Parathyroid adenoma (tissue), 2 donors: ENCODE measurements around the gene TMEM120B.

ENCODE experiments used
- H2AFZ ChIP-seq: fragments of 300-600 bp; sonication (generic); one replicate; pipeline ENCODE4 v1.7.0; 2017; ENCODE audit warnings: antibody characterized with exemption, mild to moderate bottlenecking
- H3K27ac ChIP-seq: fragments of 300-600 bp; sonication (generic); one replicate; pipeline ENCODE4 v1.7.0; 2017
- H3K27me3 ChIP-seq: fragments of 300-600 bp; sonication (generic); one replicate; pipeline ENCODE4 v1.7.0; 2017; ENCODE audit warnings: low read length; ENCODE audit not compliant: control insufficient read depth, insufficient read depth
- H3K36me3 ChIP-seq: fragments of 300-600 bp; sonication (generic); one replicate; pipeline ENCODE4 v1.7.0; 2017; ENCODE audit warnings: low read length; ENCODE audit not compliant: control insufficient read depth, insufficient read depth
- H3K4me1 ChIP-seq: fragments of 300-600 bp; sonication (generic); one replicate; pipeline ENCODE4 v1.7.0; 2017; ENCODE audit warnings: control low read depth
- H3K4me2 ChIP-seq: fragments of 300-600 bp; sonication (generic); one replicate; pipeline ENCODE4 v1.7.0; 2017; ENCODE audit warnings: low read length
- H3K4me3 ChIP-seq: fragments of 300-600 bp; sonication (generic); one replicate; pipeline ENCODE4 v1.7.0; 2017; ENCODE audit warnings: low read depth, low read length
- H3K79me2 ChIP-seq: fragments of 300-600 bp; sonication (generic); one replicate; pipeline ENCODE4 v1.7.0; 2017; ENCODE audit warnings: control low read depth
- H3K9ac ChIP-seq: fragments of 300-600 bp; sonication (generic); one replicate; pipeline ENCODE4 v1.7.0; 2017; ENCODE audit warnings: mild to moderate bottlenecking
- H3K9me3 ChIP-seq: fragments of 300-600 bp; sonication (generic); one replicate; pipeline ENCODE4 v1.7.0; 2017; ENCODE audit warnings: low read length; ENCODE audit not compliant: control insufficient read depth
- CTCF ChIP-seq: fragments of 300-600 bp; sonication (generic); IDR thresholded peaks from one replicate; pipeline ENCODE4 v1.7.0; 2017; ENCODE audit warnings: antibody characterized with exemption, mild to moderate bottlenecking
- donor health status: primary hyperparathyroidism.

TMEM120B gene

GRCh38 chr12:121807642-121808347 lies 95.2 kb downstream of the TMEM120B start:
- TF ChIP-seq CTCF: no peak
- H3K27me3 ChIP-seq: no peaks in the 10 kb centered on the region
- H3K4me2 ChIP-seq: no peak overlapping the region
- no peak overlapping the region for H3K9ac ChIP-seq
- no peak overlapping the region for H2AFZ ChIP-seq
- no peak overlapping the region for H3K4me3 ChIP-seq
- H3K9me3 ChIP-seq: no peaks in the 10 kb centered on the region
- peaks cover 45% of the 10 kb centered on the region for H3K79me2 ChIP-seq
- H3K36me3 ChIP-seq: no peaks in the 10 kb centered on the region
- H3K27ac ChIP-seq: no peak overlapping the region
- peaks cover 18% of the 10 kb centered on the region for H3K4me1 ChIP-seq

GRCh38 chr12:121808623-121809022 lies 96.1 kb downstream of the TMEM120B start:
- no peaks in the 10 kb centered on the region for H3K36me3 ChIP-seq
- H3K9ac ChIP-seq: no peak overlapping the region
- no peak overlapping the region for H3K4me3 ChIP-seq
- H3K9me3 ChIP-seq: no peaks in the 10 kb centered on the region
- H2AFZ ChIP-seq: no peak overlapping the region
- H3K4me2 ChIP-seq: no peak overlapping the region
- peaks cover 18% of the 10 kb centered on the region for H3K4me1 ChIP-seq
- peaks cover 53% of the 10 kb centered on the region for H3K79me2 ChIP-seq
- no peak overlapping the region for H3K27ac ChIP-seq
- no peaks in the 10 kb centered on the region for H3K27me3 ChIP-seq
- no peak for TF ChIP-seq CTCF

- H3K27me3 ChIP-seq: no peaks in the 10 kb centered on the region
- H3K4me2 ChIP-seq: no peak overlapping the region
- H3K27ac ChIP-seq: no peak overlapping the region
- no peaks in the 10 kb centered on the region for H3K36me3 ChIP-seq
- no peak for TF ChIP-seq CTCF
- no peaks in the 10 kb centered on the region for H3K9me3 ChIP-seq
- peaks cover 18% of the 10 kb centered on the region for H3K4me1 ChIP-seq
- peaks cover 54% of the 10 kb centered on the region for H3K79me2 ChIP-seq
- no peak overlapping the region for H3K4me3 ChIP-seq
- no peak overlapping the region for H3K9ac ChIP-seq
- H2AFZ ChIP-seq: no peak overlapping the region
These were observed 97.2 kb downstream of the TMEM120B start for GRCh38 chr12:121809712-121810116.

GRCh38 chr12:121810234-121810817 lies 97.8 kb downstream of the TMEM120B start:
- no peak overlapping the region for H2AFZ ChIP-seq
- H3K9me3 ChIP-seq: no peaks in the 10 kb centered on the region
- TF ChIP-seq CTCF: no peak
- peaks cover 57% of the 10 kb centered on the region for H3K79me2 ChIP-seq
- no peak overlapping the region for H3K4me3 ChIP-seq
- no peaks in the 10 kb centered on the region for H3K27me3 ChIP-seq
- H3K4me2 ChIP-seq: no peak overlapping the region
- no peak overlapping the region for H3K27ac ChIP-seq
- no peaks in the 10 kb centered on the region for H3K36me3 ChIP-seq
- H3K9ac ChIP-seq: no peak overlapping the region
- H3K4me1 ChIP-seq: peaks cover 18% of the 10 kb centered on the region
